DLD1 (cell line): ENCODE measurements around the gene ACSL3.
"Not testable (repeated sequence)": the region's sequence is repeated elsewhere in the genome, so short reads cannot be mapped to it uniquely, and the experiment has no call there.

ENCODE experiments used
- in situ Hi-C: cut with HindIII; loops from 2 replicates; pipeline ENCODE4 v1.10.0; 2017; ENCODE audit warnings: low sequenced_read_pairs

The ACSL3 gene

GRCh38 chr2:222851956-222852617 lies 8.7 kb upstream of the ACSL3 start:
- in situ Hi-C loops, result no loop called here

GRCh38 chr2:222854773-222855700 lies 5.8 kb upstream of the ACSL3 start:
- in situ Hi-C loops, result no loop called here

- in situ Hi-C loops, result no loop called here
These were observed 837 bp upstream of the ACSL3 start for GRCh38 chr2:222859786-222860612.

GRCh38 chr2:222861411-222862105 lies 722 bp downstream of the ACSL3 start:
- in situ Hi-C loops, result no loop called here

GRCh38 chr2:222862106-222862908 lies 1.5 kb downstream of the ACSL3 start:
- in situ Hi-C loops, result no loop called here

GRCh38 chr2:222862909-222863544 lies 2.2 kb downstream of the ACSL3 start:
- in situ Hi-C loops, result no loop called here

- in situ Hi-C loops, result no loop called here
These were observed 3.5 kb downstream of the ACSL3 start for GRCh38 chr2:222864296-222864695.

- in situ Hi-C loops, result no loop called here
These were observed 4.5 kb downstream of the ACSL3 start for GRCh38 chr2:222865301-222865700.

- in situ Hi-C loops, result no loop called here
These were observed 5.6 kb downstream of the ACSL3 start for GRCh38 chr2:222866358-222866960.

- in situ Hi-C loops, result not testable (repeated sequence)
These were observed 7.9 kb downstream of the ACSL3 start for GRCh38 chr2:222868560-222869251.

GRCh38 chr2:222869252-222869560 lies 8.4 kb downstream of the ACSL3 start:
- in situ Hi-C loops, result no loop called here

- in situ Hi-C loops, result no loop called here
These were observed 10.5 kb downstream of the ACSL3 start for GRCh38 chr2:222871291-222871690.

- in situ Hi-C loops, result no loop called here
These were observed 11.7 kb downstream of the ACSL3 start for GRCh38 chr2:222872551-222872950.

GRCh38 chr2:222875482-222875881 lies 14.6 kb downstream of the ACSL3 start:
- in situ Hi-C loops, result no loop called here

GRCh38 chr2:222876947-222877346 lies 16.1 kb downstream of the ACSL3 start:
- in situ Hi-C loops, result no loop called here

- in situ Hi-C loops, result no loop called here
These were observed 16.9 kb downstream of the ACSL3 start for GRCh38 chr2:222877556-222878300.

- in situ Hi-C loops, result no loop called here
These were observed 17.6 kb downstream of the ACSL3 start for GRCh38 chr2:222878301-222878876.
